B cell (primary cell): ENCODE measurements around the gene HOXB7. TPM values are rescaled to one million over a fixed set of nuclear protein-coding genes. Genes with fewer than 3 reads are reported as not detected.

Experiments
- ATAC-seq: fragments of 200-7000 bp; cut with Tn5 transposase; one replicate; pipeline ENCODE4 v1.10.0; 2021; ENCODE audit warnings: low read depth, mild to moderate bottlenecking, moderate number of reproducible peaks, moderate library complexity
- CTCF ChIA-PET: fragments of 350-600 bp; sonication (Branson Sonifier 250); formaldehyde crosslinking; loops from one replicate; lab custom pipeline; 2021; ENCODE audit warnings: antibody characterized with exemption, inconsistent platforms; lab: Charles Lee
- POLR2A ChIA-PET: fragments of 350-600 bp; sonication (Branson Sonifier 250); formaldehyde crosslinking; loops from one replicate; lab custom pipeline; 2021; ENCODE audit warnings: antibody characterized with exemption; lab: Charles Lee
- DNase-seq: peaks from one replicate; pipeline ENCODE4 v3.0.0; 2013
- H2AFZ ChIP-seq: 2 replicates; pipeline ENCODE4 v1.6.1; 2012; ENCODE audit warnings: mild to moderate bottlenecking, low read depth, low read length; ENCODE audit not compliant: insufficient read depth, poor library complexity, severe bottlenecking
- H3K27ac ChIP-seq, 2 donors: 1 replicate in 1 of 2; 2 replicates in 1 of 2; pipeline ENCODE4 v1.5.1; 2012 to 2013; ENCODE audit warnings: low read length in 2 of 2, mild to moderate bottlenecking in 2 of 2, moderate library complexity in 1 of 2
- H3K27me3 ChIP-seq, 4 experiments: fragments of 200-600 bp in 1 of 4; sonication (generic) in 1 of 4; replicated peaks in 1 of 4; 1 replicate in 2 of 4; 2 replicates in 2 of 4; pipeline versions ENCODE4 v1.6.1 to v1.7.0; 2013 to 2016; ENCODE audit warnings: low read length in 3 of 4, mild to moderate bottlenecking in 2 of 4, mixed read lengths in 1 of 4, moderate library complexity in 1 of 4; ENCODE audit not compliant: insufficient read depth in 4 of 4, control insufficient read depth in 3 of 4; ENCODE audit errors: control extremely low read depth in 1 of 4
- H3K36me3 ChIP-seq, 2 experiments: replicated peaks in 1 of 2; 1 replicate in 1 of 2; 2 replicates in 1 of 2; pipeline versions ENCODE4 v1.6.1 to v1.7.1; 2013; ENCODE audit warnings: low read length in 1 of 2; ENCODE audit not compliant: insufficient read depth in 2 of 2, control insufficient read depth in 1 of 2; ENCODE audit errors: control extremely low read depth in 1 of 2, extremely low read depth in 1 of 2
- H3K4me1 ChIP-seq, 2 donors: fragments of 200-600 bp in 1 of 2; sonication (generic) in 1 of 2; 1 replicate in 1 of 2; 2 replicates in 1 of 2; pipeline versions ENCODE4 v1.5.1 to v1.6.1; 2013 to 2017; ENCODE audit warnings: low read length in 2 of 2; ENCODE audit not compliant: control insufficient read depth in 2 of 2, insufficient read depth in 2 of 2
- H3K4me2 ChIP-seq: replicated peaks from 2 replicates; pipeline ENCODE3; 2012; ENCODE audit warnings: mild to moderate bottlenecking, low read depth, low read length; ENCODE audit not compliant: poor library complexity, severe bottlenecking
- H3K4me3 ChIP-seq, 5 experiments: fragments of 200-600 bp in 1 of 5; sonication (generic) in 1 of 5; 1 replicate in 3 of 5; 2 replicates in 2 of 5; pipeline versions ENCODE4 v1.5.1 to v1.7.0; 2011 to 2016; ENCODE audit warnings: low read length in 4 of 5, mild to moderate bottlenecking in 4 of 5, low read depth in 2 of 5, control low read depth in 1 of 5, moderate library complexity in 1 of 5; ENCODE audit not compliant: insufficient read depth in 1 of 5; ENCODE audit errors: control extremely low read depth in 1 of 5, extremely low read depth in 1 of 5
- H3K79me2 ChIP-seq: fragments of 200-600 bp; sonication (generic); one replicate; pipeline ENCODE4 v1.6.0; 2016; ENCODE audit warnings: low read length; ENCODE audit not compliant: control insufficient read depth, insufficient read depth
- H3K9ac ChIP-seq: fragments of 200-600 bp; sonication (generic); 2 replicates; pipeline ENCODE4 v1.6.1; 2017; ENCODE audit warnings: mild to moderate bottlenecking, low read length, moderate library complexity
- H3K9me3 ChIP-seq, 3 donors: one replicate each; pipeline versions ENCODE4 v1.6.1 to v1.7.1; 2013; ENCODE audit warnings: low read length in 2 of 3; ENCODE audit not compliant: control insufficient read depth in 2 of 3, insufficient read depth in 1 of 3; ENCODE audit errors: control extremely low read depth in 1 of 3
- H4K20me1 ChIP-seq: 2 replicates; pipeline ENCODE4 v1.6.0; 2012; ENCODE audit warnings: mild to moderate bottlenecking, low read length; ENCODE audit not compliant: insufficient read depth, control insufficient read depth, poor library complexity, severe bottlenecking
- H3K27ac Mint-ChIP-seq: one replicate; pipeline ENCODE4 v1.8.0; 2021; ENCODE audit warnings: mixed read lengths
- H3K27me3 Mint-ChIP-seq: one replicate; pipeline ENCODE4 v1.8.0; 2021; ENCODE audit warnings: mixed read lengths
- H3K4me1 Mint-ChIP-seq: one replicate; pipeline ENCODE4 v1.8.0; 2021; ENCODE audit warnings: mixed read lengths
- H3K4me3 Mint-ChIP-seq: one replicate; pipeline ENCODE4 v1.8.0; 2021; ENCODE audit warnings: mixed read lengths
- H3K9me3 Mint-ChIP-seq: one replicate; pipeline ENCODE4 v1.8.0; 2022; ENCODE audit warnings: mixed read lengths; ENCODE audit not compliant: insufficient read depth
- CTCF ChIP-seq: fragments of 200-600 bp; IDR thresholded peaks from one replicate; pipeline ENCODE4 v1.8.0; 2022; ENCODE audit warnings: antibody characterized with exemption, mild to moderate bottlenecking
- EZH2 ChIP-seq: IDR thresholded peaks from 2 replicates; pipeline ENCODE4 v1.6.1; 2012; ENCODE audit warnings: borderline replicate concordance, low read depth, mild to moderate bottlenecking, moderate library complexity, low read length; ENCODE audit not compliant: insufficient read depth, poor library complexity, severe bottlenecking
- WGBS: methylation state at CpG from one replicate; pipeline ENCODE4 v1.1.5; 2013; ENCODE audit warnings: missing lambda C conversion rate; ENCODE audit not compliant: insufficient coverage; 5-methylcytosine and 5-hydroxymethylcytosine counted together
- intact Hi-C: fragments of 100-400 bp; cut with micrococcal nuclease; formaldehyde crosslinking; loops from one replicate; pipeline ENCODE4 v1.10.0; 2022
- polyA plus RNA-seq: library from polyadenylated mRNA; depleted of rRNA; stranded (reverse); fragments of >200 nt; gene quantifications from 2 replicates; pipeline ENCODE4 v1.2.3, GENCODE V29; 2012
- total RNA-seq, 2 donors: library from RNA; stranded (reverse); fragments of 120-200 nt in 1 of 2; gene quantifications; 1 replicate in 1 of 2; 2 replicates in 1 of 2; pipeline versions ENCODE4 v1.2.3 to v1.2.4, GENCODE V29; 2013 to 2022

Gene HOXB7
- total and polyA plus RNA-seq, 2 donors (not counting 1 experiment from before 2014, with no cell fraction given), result 0.25 to 1.3 TPM

GRCh38 chr17:48576479-48577309 is 34.1 kb downstream of the HOXB7 start:
- H3K9ac ChIP-seq, result peak overlapping the region; percentile 73
- Mint-ChIP-seq H3K9me3 (no peaks in the 10 kb centered on the region), H3K4me1 (peaks cover 40% of the 10 kb centered on the region), H3K4me3 (peak overlapping the region; percentile 84), H3K27me3 (peaks cover 37% of the 10 kb centered on the region), H3K27ac (no peak overlapping the region)
- no peaks in the 10 kb centered on the region for H3K79me2 ChIP-seq
- no peaks in the 10 kb centered on the region for H3K36me3 ChIP-seq
- POLR2A ChIA-PET, result no interaction called here
- no peak for TF ChIP-seq EZH2
- TF ChIP-seq CTCF, result no peak
- H3K4me3 ChIP-seq, result peak overlapping the region in 2 of 5 experiments; percentile 76 to 77
- CTCF ChIA-PET, result interaction anchor here (1.5 kb wide), 2 partner anchors 17 to 268 kb away, joined by 3 to 4 read pairs; partner anchors contain the start of gene HOXB5
- DNase-seq (peak; percentile 35), ATAC-seq (no peak)
- 22% methylated on average over 14 of the region's 43 CpGs for WGBS
- intact Hi-C loops, result loop anchor here (5.0 kb wide), 1 partner anchor 36 kb away; the partner anchor contains the start of gene HOXB7
- H3K4me2 ChIP-seq, result peak overlapping the region; percentile 96
- H3K27me3 ChIP-seq, result peaks cover 0 to 51% (median 35%) of the 10 kb centered on the region in 4 experiments
- peaks cover 0 to 21% (median 0%) of the 10 kb centered on the region in 3 donors for H3K9me3 ChIP-seq
- H3K27ac ChIP-seq, result no peak overlapping the region
- no peaks in the 10 kb centered on the region for H4K20me1 ChIP-seq
- peaks cover 40 to 41% of the 10 kb centered on the region in 2 donors for H3K4me1 ChIP-seq
- H2AFZ ChIP-seq, result no peak overlapping the region
